K562 (cell line): ENCODE results near the gene HMGCL. TPM values are rescaled to one million over a fixed set of nuclear protein-coding genes. Genes with fewer than 3 reads are reported as not detected.

Source experiments
- ATAC-seq: fragments of 200-7000 bp; cut with Tn5 transposase; 3 replicates; pipeline ENCODE4 v1.9.1; 2020; ENCODE audit warnings: moderate library complexity
- BruUV-seq: library from RNA; stranded (reverse); fragments of 400-500 nt; replicated peaks from 2 replicates; lab custom pipeline; 2021; lab: Mats Ljungman, UMichigan
- CTCF ChIA-PET: fragments of 300-600 bp; formaldehyde crosslinking; extraction: SDS; loops from one replicate; lab custom pipeline; 2021; ENCODE audit warnings: low intra/inter-chr PET ratio; lab: Yijun Ruan, JAX
- POLR2A ChIA-PET: fragments of 300-600, 350-650 bp; sonication (Branson Sonifier 250); formaldehyde crosslinking; extraction: SDS; loops from one replicate; lab custom pipeline; 2021; ENCODE audit warnings: antibody characterized with exemption, inconsistent platforms; lab: Yijun Ruan, JAX
- DNase-seq, 4 experiments: peaks; one replicate each; pipeline versions ENCODE4 v3.0.0 to v3.0.0-alpha.2; 2011 to 2018; ENCODE audit warnings: low spot score in 3 of 4, mixed read lengths in 3 of 4; ENCODE audit errors: extremely low read depth in 1 of 4
- FAIRE-seq: peaks from 2 replicates; lab custom pipeline; 2011; peaks lifted over from hg19 to GRCh38; lab: Jason Lieb, UNC
- H2AFZ ChIP-seq: 2 replicates; pipeline ENCODE4 v1.6.0; 2011; ENCODE audit warnings: low read depth, low read length, control low read depth, inconsistent platforms
- H3K27ac ChIP-seq: fragments of 200-600 bp; 3 replicates; pipeline ENCODE4 v1.8.0; 2011; ENCODE audit warnings: low read depth, mild to moderate bottlenecking, control low read depth, inconsistent platforms, low read length, moderate library complexity, mixed read lengths; ENCODE audit errors: extremely low read depth
- H3K27me3 ChIP-seq, 2 experiments: fragments of 300-600 bp in 1 of 2; 2 replicates in 1 of 2; 3 replicates in 1 of 2; pipeline versions ENCODE4 v1.6.0 to v1.8.0; 2011; ENCODE audit warnings: inconsistent platforms in 2 of 2, low read length in 2 of 2, mild to moderate bottlenecking in 1 of 2, mixed read lengths in 1 of 2, moderate library complexity in 1 of 2; ENCODE audit not compliant: control insufficient read depth in 2 of 2, insufficient read depth in 2 of 2
- H3K36me3 ChIP-seq: fragments of 300-600 bp; 3 replicates; pipeline ENCODE4 v1.8.0; 2011; ENCODE audit warnings: mild to moderate bottlenecking, low read length, inconsistent platforms; ENCODE audit not compliant: control insufficient read depth, insufficient read depth
- H3K4me1 ChIP-seq, 2 experiments: fragments of 200-600 bp in 1 of 2; replicated peaks in 1 of 2; 2 replicates in 1 of 2; 3 replicates in 1 of 2; pipeline versions ENCODE4 v1.5.1 to v1.8.0; 2011; ENCODE audit warnings: inconsistent platforms in 2 of 2, low read length in 2 of 2, mild to moderate bottlenecking in 1 of 2, mixed read lengths in 1 of 2, moderate library complexity in 1 of 2; ENCODE audit not compliant: control insufficient read depth in 2 of 2, insufficient read depth in 2 of 2
- H3K4me2 ChIP-seq: 2 replicates; pipeline ENCODE4 v1.6.1; 2011; ENCODE audit warnings: low read length, control low read depth, inconsistent platforms, mixed read lengths; ENCODE audit not compliant: insufficient read depth
- H3K4me3 ChIP-seq: fragments of 200-600 bp; sonication (generic), shearing (Covaris generic); 2 replicates; pipeline ENCODE4 v1.5.1; 2016; ENCODE audit warnings: control low read depth, inconsistent platforms
- H3K79me2 ChIP-seq: fragments of 200-600 bp; 3 replicates; pipeline ENCODE4 v1.8.0; 2011; ENCODE audit warnings: low read length, inconsistent platforms; ENCODE audit not compliant: control insufficient read depth, insufficient read depth
- H3K9ac ChIP-seq, 2 experiments: 2 replicates each; pipeline versions ENCODE4 v1.6.0 to v1.6.1; 2011; ENCODE audit warnings: low read depth in 2 of 2, low read length in 2 of 2, control low read depth in 1 of 2, inconsistent platforms in 1 of 2, mild to moderate bottlenecking in 1 of 2, mixed read lengths in 1 of 2; ENCODE audit not compliant: insufficient read depth in 1 of 2
- H3K9me1 ChIP-seq: one replicate; pipeline ENCODE4 v1.6.0; 2011; ENCODE audit warnings: inconsistent platforms, mild to moderate bottlenecking, low read length, moderate library complexity; ENCODE audit not compliant: control insufficient read depth, insufficient read depth
- H3K9me3 ChIP-seq: replicated peaks from 2 replicates; pipeline ENCODE4 v1.5.1; 2011; ENCODE audit warnings: low read depth, low read length, inconsistent platforms; ENCODE audit not compliant: control insufficient read depth, insufficient read depth
- H4K20me1 ChIP-seq: replicated peaks from 2 replicates; pipeline ENCODE4 v1.6.1; 2011; ENCODE audit warnings: low read length, inconsistent platforms, mixed read lengths; ENCODE audit not compliant: control insufficient read depth, insufficient read depth
- CBFA2T3 ChIP-seq: fragments of 450-650 bp; IDR thresholded peaks from 2 replicates; pipeline ENCODE4 v1.6.1; 2017
- CBX3 ChIP-seq, 2 experiments: IDR thresholded peaks; 1 replicate in 1 of 2; 2 replicates in 1 of 2; pipeline ENCODE4 v1.6.1; 2012; ENCODE audit warnings: inconsistent platforms in 2 of 2, low read length in 2 of 2, borderline replicate concordance in 1 of 2, control low read depth in 1 of 2
- ELF2 ChIP-seq: fragments of 250-450 bp; sonication (Bioruptor Pico); IDR thresholded peaks from 2 replicates; pipeline ENCODE4 v1.5.0; 2021; ENCODE audit warnings: mild to moderate bottlenecking
- FOXK2 ChIP-seq, 2 experiments: fragments of 450-650 bp; IDR thresholded peaks in 1 of 2; conservative IDR thresholded peaks in 1 of 2; 2 replicates each; pipeline ENCODE4 v1.6.1; 2016; ENCODE audit warnings: low read depth in 2 of 2, mild to moderate bottlenecking in 1 of 2
- GATAD2A ChIP-seq: fragments of 450-650 bp; IDR thresholded peaks from 2 replicates; pipeline ENCODE4 v1.6.1; 2017
- HCFC1 ChIP-seq: IDR thresholded peaks from 2 replicates; pipeline ENCODE4 v1.6.1; 2012; ENCODE audit warnings: low read depth, low read length, improper control_type of control experiment
- KDM5B ChIP-seq: fragments of 200-600 bp; sonication (generic); IDR thresholded peaks from 2 replicates; pipeline ENCODE4 v1.6.1; 2012; ENCODE audit warnings: low read depth, mild to moderate bottlenecking, moderate library complexity, low read length, control low read depth, inconsistent platforms; ENCODE audit not compliant: insufficient replicate concordance
- LCOR ChIP-seq: sonication (generic); formaldehyde crosslinking; IDR thresholded peaks from 2 replicates; pipeline ENCODE4 v1.8.0; 2022; ENCODE audit warnings: mild to moderate bottlenecking, missing genetic modification reagents
- MCM5 ChIP-seq: fragments of 450-650 bp; IDR thresholded peaks from 2 replicates; pipeline ENCODE4 v1.6.1; 2016; ENCODE audit warnings: low read depth
- RBM22 ChIP-seq: fragments of 200-400 bp; formaldehyde crosslinking; IDR thresholded peaks from 2 replicates; pipeline ENCODE4 v1.6.1; 2018; ENCODE audit warnings: low read length, low read depth; ENCODE audit not compliant: poor library complexity, severe bottlenecking
- TARDBP ChIP-seq: fragments of 450-650 bp; IDR thresholded peaks from 2 replicates; pipeline ENCODE4 v1.6.1; 2016
- ZNF655 ChIP-seq: fragments of 250-450 bp; sonication (Bioruptor Pico); IDR thresholded peaks from 2 replicates; pipeline ENCODE4 v1.5.0; 2021
- WGBS: fragments of 100-300 bp; shearing (Covaris generic); methylation state at CpG from one replicate; pipeline ENCODE4 v1.1.6; 2016; ENCODE audit warnings: low coverage, mixed read lengths; ENCODE audit not compliant: insufficient coverage; ENCODE audit errors: missing lambda C conversion rate; 5-methylcytosine and 5-hydroxymethylcytosine counted together
- in situ Hi-C: fragments of 300-500 bp; cut with MboI; formaldehyde crosslinking; loops from 4 replicates; pipeline ENCODE4 v1.15.0; 2018; ENCODE audit warnings: inconsistent platforms, mixed read lengths
- intact Hi-C: fragments of 100-400 bp; cut with micrococcal nuclease; formaldehyde crosslinking; loops from 2 replicates; pipeline ENCODE4 v1.14.2; 2022
- polyA plus RNA-seq, 8 experiments: library from polyadenylated mRNA; depleted of rRNA in 4 of 8; stranded (reverse) in 5 of 8; unstranded in 3 of 8; fragments of >200 nt; fragmentation: Nextera tagmentation in 2 of 8; fragmentation: Illumina TruSeq in 1 of 8; extraction: Ambion mirVana in 2 of 8; extraction: Trizol in 1 of 8; gene quantifications; 2 replicates each; pipeline versions ENCODE4 v1.2.1 to v1.2.3, GENCODE V29; 2011 to 2014; ENCODE audit warnings: inconsistent platforms in 1 of 8, missing spikeins in 1 of 8
- total RNA-seq, 7 experiments: library from RNA; depleted of rRNA in 6 of 7; stranded (reverse); fragments of >200 nt in 6 of 7; fragmentation: Illumina TruSeq in 2 of 7; extraction: Trizol in 2 of 7; gene quantifications; 2 replicates each; pipeline versions ENCODE4 v1.2.1 to v1.2.3, GENCODE V29; 2011 to 2021; ENCODE audit warnings: low replicate concordance in 1 of 7
- TF ChIP-seq, protein P1 (sequence below): fragments of 450-650 bp; conservative IDR thresholded peaks from 2 replicates; pipeline ENCODE4 v1.6.1; 2016; ENCODE audit warnings: missing genetic modification characterization, low read depth, mild to moderate bottlenecking, missing compliant biosample characterization, moderate library complexity
- TF ChIP-seq, protein P2 (sequence below): fragments of 450-650 bp; IDR thresholded peaks from 2 replicates; pipeline ENCODE4 v1.6.1; 2016; ENCODE audit warnings: borderline replicate concordance
- TF ChIP-seq, protein P3 (sequence below): sonication (generic); formaldehyde crosslinking; IDR thresholded peaks from 2 replicates; pipeline ENCODE4 v1.8.0; 2022; ENCODE audit warnings: mild to moderate bottlenecking, missing genetic modification reagents

Gene HMGCL
- total and polyA plus RNA-seq, 9 of the 15 experiments (the other 6 are each of a cell fraction or from before 2014, with no cell fraction given): 18.0 to 82.2 (median 24.2) TPM

DNA sequence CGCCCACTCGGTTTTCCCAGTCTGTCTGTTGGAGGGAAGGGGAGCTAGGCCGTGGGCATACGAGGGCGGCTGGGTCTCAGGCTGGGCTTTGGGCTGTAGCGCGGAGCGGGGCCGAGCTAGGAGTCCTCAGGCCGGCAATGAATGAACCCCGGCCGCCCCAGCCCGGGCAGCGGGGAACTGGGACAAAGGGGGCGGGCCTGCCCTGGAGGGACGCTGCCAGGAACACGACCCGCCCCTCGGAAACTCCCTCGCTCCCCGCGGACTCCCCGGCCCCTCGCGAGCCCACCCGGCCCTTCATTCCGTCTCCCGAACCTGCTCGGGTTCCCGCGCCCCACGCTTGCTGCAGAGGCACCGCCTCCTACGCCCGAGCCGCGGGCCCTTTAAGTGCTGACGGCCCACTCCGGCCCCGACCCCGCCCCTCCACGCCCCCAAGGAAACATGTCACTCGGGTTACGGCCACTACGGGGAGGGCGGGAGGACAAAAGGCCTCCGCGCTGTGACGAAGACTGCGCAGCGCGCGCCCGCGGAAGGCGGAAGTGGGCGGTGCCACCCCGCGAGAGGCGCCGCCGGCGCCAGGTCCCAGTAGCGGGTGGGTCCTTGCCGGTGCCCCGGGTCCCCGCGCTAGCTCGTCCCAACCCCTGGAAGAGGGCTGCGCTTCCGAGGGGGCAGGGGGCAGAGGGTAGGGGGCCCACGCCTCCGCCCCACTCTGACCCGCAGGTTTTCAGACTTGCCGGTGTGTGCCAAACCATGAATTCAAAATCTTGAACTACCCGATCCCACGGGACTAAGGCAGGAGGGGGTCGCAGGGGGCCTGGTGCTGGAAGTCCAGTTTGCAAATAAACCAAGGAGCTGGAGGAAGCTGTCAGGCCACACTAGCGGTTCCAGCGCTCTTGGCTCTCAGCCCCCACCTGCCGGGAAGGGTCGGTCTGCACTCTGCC, 24.6 kb downstream of the HMGCL start, which contains the start of gene GALE:
TSS of gene GALE (minus strand) at position 355 of the 938 bp plus-strand sequence. CDS start 1,747 bp downstream, outside the sequence.
- intact Hi-C loops: loop anchor here (1.0 to 2.0 kb wide), 2 partner anchors 23 to 28 kb away; no protein-coding TSS in a partner anchor
- Histone ChIP-seq H3K4me1 (peaks cover 21 to 40% of the 10 kb centered on the region in 2 experiments), H3K9ac (peak within 1 kb of the TSS; percentile 93 to 98), H3K36me3 (peaks cover 35% of the 10 kb centered on the region; the same call in 2 of the 3 replicates), H3K27ac (peak within 1 kb of the TSS; percentile 74), H3K9me3 (no peaks in the 10 kb centered on the region), H3K4me3 (peak within 1 kb of the TSS; percentile 80), H3K4me2 (peak within 1 kb of the TSS; percentile 96), H3K9me1 (peaks cover 5% of the 10 kb centered on the region), H2AFZ (peak within 1 kb of the TSS; percentile 77), H3K27me3 (no peaks in the 10 kb centered on the region), H3K79me2 (peaks cover 24% of the 10 kb centered on the region), H4K20me1 (no peaks in the 10 kb centered on the region)
- DNase-seq (peak; percentile 96 to 100 (median 97)), FAIRE-seq (peak; percentile 90), ATAC-seq (peak; percentile 90)
- ChIA-PET POLR2A (interaction anchor here (0.6 to 6.8 kb wide), 13 partner anchors 8 to 313 kb away, joined by 3 to 71 read pairs (median 4); partner anchors contain the start of genes LYPLA2 and PITHD1), CTCF (no interaction called here)
- BruUV-seq: no TSS peak
- in situ Hi-C loops: no loop called here
- WGBS: 0% methylated on average over 45 of the region's 82 CpGs
- TF ChIP-seq RBM22 (peak; percentile 32), MCM5 (no peak), CBFA2T3 (no peak), KDM5B (peak; percentile 77), HCFC1 (peak; percentile 69), LCOR (CRISPR knock-in tag) (0 out of 2 replicates have a peak, but pooled peaks have one; percentile 1), CBX3 (IDR thresholded peaks at IDR 0.05; ENCODE audit: borderline replicate concordance in 1 of 2, low read length in 2 of 2) (no peak), FOXK2 (conservative IDR thresholded peaks at IDR 0.05 in 1 of 2, IDR thresholded peaks at IDR 0.05 in 1 of 2; ENCODE audit: low read depth in 2 of 2) (peak; percentile 58 to 69), TARDBP (peak; percentile 59; the same call in 1 of the 2 replicates), ZNF655 (no peak), ELF2 (CRISPR knock-in tag) (peak; percentile 95), GATAD2A (0 out of 2 replicates have a peak, but pooled peaks have one; percentile 48)
- TF ChIP-seq, protein P1, sequence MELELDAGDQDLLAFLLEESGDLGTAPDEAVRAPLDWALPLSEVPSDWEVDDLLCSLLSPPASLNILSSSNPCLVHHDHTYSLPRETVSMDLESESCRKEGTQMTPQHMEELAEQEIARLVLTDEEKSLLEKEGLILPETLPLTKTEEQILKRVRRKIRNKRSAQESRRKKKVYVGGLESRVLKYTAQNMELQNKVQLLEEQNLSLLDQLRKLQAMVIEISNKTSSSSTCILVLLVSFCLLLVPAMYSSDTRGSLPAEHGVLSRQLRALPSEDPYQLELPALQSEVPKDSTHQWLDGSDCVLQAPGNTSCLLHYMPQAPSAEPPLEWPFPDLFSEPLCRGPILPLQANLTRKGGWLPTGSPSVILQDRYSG (tag): no peak
- TF ChIP-seq, protein P2, sequence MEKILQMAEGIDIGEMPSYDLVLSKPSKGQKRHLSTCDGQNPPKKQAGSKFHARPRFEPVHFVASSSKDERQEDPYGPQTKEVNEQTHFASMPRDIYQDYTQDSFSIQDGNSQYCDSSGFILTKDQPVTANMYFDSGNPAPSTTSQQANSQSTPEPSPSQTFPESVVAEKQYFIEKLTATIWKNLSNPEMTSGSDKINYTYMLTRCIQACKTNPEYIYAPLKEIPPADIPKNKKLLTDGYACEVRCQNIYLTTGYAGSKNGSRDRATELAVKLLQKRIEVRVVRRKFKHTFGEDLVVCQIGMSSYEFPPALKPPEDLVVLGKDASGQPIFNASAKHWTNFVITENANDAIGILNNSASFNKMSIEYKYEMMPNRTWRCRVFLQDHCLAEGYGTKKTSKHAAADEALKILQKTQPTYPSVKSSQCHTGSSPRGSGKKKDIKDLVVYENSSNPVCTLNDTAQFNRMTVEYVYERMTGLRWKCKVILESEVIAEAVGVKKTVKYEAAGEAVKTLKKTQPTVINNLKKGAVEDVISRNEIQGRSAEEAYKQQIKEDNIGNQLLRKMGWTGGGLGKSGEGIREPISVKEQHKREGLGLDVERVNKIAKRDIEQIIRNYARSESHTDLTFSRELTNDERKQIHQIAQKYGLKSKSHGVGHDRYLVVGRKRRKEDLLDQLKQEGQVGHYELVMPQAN: peak; percentile 75
- TF ChIP-seq, protein P3, sequence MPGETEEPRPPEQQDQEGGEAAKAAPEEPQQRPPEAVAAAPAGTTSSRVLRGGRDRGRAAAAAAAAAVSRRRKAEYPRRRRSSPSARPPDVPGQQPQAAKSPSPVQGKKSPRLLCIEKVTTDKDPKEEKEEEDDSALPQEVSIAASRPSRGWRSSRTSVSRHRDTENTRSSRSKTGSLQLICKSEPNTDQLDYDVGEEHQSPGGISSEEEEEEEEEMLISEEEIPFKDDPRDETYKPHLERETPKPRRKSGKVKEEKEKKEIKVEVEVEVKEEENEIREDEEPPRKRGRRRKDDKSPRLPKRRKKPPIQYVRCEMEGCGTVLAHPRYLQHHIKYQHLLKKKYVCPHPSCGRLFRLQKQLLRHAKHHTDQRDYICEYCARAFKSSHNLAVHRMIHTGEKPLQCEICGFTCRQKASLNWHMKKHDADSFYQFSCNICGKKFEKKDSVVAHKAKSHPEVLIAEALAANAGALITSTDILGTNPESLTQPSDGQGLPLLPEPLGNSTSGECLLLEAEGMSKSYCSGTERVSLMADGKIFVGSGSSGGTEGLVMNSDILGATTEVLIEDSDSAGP (CRISPR knock-in tag): peak; percentile 97
